GM18858 (cell line): ENCODE results near the gene MORN5.

ENCODE experiments used
- ATAC-seq: cut with Tn5 transposase; IDR thresholded peaks from one replicate; pipeline ENCODE4 v1.9.1; 2021; ENCODE audit not compliant: unreplicated experiment

Gene MORN5

DNA sequence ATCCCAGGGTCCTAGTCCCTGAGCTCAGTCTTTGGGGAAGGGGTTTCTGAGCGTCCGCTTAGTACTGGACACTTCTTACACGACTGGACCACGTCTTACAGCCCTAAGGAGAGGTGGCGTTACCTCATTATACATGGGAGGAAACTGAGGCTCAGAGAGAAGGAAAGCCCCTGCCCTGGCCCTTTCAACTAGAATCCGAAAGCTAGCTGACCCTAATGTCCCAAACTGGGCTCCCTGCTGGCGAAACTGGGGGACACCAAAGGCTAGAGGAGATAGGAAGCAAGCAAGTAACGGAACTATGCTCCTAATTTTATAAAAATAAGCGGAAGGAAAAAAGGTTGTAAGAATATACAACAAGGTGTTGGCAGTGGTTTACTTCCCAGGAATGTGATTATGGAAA lies 54.8 kb downstream of the MORN5 start:
- no peak for ATAC-seq

- no peak for ATAC-seq
Measured at GRCh38 chr9:122215663-122216062, 56.0 kb downstream of the MORN5 start.

- no peak for ATAC-seq
Measured at GRCh38 chr9:122216138-122216797, 56.6 kb downstream of the MORN5 start.

DNA sequence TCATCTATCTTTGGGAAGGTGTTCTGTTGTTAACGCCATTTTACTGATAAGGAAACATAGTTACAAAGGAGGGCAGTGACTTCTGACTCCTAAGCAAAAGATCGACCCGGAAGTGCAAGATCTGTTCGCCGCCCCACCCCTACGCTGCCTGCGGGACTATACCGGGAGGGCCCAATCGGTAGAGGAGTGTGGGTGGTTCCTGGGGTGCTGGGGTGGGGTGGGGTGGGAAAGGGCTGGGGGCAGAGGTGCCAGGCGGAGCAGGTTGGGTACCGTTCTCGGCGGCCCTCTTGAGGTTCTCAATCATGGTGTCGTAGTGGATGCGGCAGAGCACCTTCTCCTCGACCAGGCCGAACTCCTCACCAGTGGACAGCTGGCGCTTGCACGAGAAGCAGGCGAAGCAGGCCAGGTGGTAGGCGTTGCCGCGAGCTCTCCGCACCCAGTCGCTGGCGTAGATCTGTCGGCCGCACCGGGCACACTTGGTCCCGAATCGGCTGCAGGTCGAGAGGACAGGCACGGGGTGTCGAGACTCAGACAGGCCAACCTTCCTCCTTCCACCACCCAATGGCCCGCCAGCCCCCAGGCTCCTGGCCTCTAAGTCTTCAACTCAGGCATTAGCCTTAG lies 57.2 kb downstream of the MORN5 start:
- no peak for ATAC-seq

DNA sequence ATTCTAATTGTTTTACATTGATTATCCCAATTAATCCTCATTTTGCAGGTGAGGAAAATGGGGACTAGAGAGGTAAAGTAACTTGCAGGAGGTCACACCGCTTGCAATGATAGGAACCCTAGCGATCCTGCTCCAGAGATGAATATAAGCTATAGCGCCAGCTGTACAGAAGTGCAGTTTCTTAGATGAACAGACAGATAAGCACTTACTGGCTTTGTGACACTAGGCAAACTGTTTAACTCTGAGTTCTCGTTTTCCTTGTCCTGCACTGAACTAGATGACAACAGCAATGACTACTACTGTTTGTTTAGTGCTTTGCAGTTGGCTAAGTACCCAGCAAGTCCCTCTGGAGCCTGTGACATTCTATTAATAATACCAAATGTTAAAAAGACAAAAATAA lies 57.9 kb downstream of the MORN5 start:
- no peak for ATAC-seq

DNA sequence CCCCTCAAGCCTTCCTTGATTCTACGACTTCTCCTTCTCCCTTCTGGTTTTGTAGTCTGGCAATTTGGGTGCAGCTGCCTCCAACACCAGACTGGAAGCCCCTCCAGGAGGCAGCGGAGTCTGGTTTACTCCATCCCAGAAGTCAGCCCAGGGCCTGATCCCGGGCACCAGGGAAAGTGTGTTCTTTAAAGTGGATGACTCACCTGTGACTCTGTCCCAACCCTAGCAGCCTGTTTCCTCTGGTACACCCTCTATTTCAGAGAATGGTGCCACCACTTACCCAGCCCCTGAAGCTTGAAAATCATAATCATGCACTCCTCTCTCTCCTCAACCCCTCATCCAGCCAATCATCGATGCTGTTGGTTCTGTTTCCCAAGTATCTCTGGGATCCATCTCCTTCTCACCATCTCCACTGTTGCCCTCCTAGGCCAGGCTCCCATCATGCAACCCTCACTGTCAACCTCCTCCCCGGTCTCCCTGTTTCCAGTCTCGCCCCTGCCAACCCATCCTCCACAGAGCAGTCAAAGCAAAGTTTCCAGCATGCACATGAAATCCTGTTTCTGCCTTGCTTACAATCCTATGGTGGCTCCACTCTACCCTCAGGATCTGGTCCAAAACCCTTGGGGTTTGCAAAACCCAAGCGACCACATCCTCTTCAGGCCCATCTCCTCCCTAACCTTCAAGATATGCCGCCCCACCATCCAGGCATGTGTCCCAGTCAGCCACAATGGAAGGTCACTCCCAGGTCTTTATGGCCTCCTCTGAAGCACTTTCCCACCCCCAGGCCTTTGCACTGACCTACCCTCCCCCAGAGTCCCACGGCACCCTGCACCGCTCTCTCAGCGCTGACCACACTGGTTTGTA lies 58.6 kb downstream of the MORN5 start:
- ATAC-seq: no peak

DNA sequence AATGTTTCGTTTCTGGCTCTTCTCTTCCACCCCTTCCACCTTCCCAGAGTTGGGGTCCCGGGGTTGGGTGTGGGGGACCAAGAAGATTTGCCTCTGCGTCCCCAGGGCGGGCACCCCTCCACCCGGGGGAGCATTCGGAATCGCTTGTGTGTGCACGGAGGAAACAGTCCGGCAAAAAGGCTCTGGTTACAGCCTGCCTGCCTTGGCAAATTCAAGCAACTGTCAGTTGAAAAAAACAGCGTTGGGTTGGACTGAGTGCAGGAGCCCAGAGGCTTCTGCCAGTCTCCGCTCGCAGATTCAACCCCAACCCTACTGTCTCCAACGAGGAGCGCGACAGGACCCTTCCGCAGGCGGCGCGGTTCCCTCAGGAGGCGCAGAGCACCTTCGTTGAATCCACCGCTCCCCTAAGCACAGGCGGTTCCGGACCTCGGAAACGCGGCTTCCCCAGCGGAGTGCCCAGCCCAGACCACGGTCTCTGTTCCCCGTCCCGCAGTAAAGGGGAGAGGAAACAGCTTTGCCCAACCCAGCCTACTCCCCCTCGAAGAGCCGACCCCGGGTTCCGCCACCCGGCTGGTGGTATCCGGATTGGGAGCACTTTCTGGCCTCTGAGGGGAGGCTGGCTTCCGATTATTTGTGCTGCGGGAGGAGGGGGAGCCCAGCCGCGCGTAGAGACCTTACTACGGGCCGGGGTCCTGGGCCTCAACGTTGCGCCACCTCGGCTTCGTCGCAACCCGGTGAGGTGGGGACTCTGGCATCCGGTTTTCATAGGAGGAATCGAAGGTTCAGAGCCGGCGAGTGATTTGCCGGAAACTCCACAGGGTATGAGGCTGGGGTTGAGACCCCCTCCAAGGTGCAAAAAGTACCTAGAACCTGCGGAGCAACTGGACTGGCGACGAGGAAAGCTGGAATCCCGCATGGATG lies 59.5 kb downstream of the MORN5 start:
- ATAC-seq: no peak

GRCh38 chr9:122219856-122220672 lies 60.4 kb downstream of the MORN5 start:
- no peak for ATAC-seq

GRCh38 chr9:122220673-122221182 lies 61.0 kb downstream of the MORN5 start:
- ATAC-seq: no peak

GRCh38 chr9:122221183-122221811 lies 61.6 kb downstream of the MORN5 start:
- ATAC-seq: no peak

DNA sequence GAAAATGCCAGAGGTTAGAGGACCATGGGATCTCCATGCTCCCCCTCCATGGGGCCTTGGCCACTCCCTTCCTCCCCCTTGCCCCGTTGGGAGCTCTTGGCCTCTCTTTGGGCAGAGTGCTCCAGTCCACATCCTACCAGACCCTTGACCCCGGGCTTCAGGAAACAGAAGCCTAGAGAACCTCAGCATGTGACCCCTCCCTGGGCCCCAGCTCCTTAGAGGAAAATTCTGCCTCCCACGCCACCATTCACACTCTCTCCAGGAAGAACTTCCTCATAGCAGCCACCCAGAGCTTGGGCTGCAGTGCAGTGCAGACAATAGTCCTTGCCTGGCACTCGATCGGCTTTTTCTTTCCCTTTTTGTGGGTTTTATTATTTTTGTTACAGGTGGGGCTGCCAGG lies 63.1 kb downstream of the MORN5 start:
- ATAC-seq: no peak

- ATAC-seq: no peak
Measured at GRCh38 chr9:122223435-122223834, 63.7 kb downstream of the MORN5 start.

DNA sequence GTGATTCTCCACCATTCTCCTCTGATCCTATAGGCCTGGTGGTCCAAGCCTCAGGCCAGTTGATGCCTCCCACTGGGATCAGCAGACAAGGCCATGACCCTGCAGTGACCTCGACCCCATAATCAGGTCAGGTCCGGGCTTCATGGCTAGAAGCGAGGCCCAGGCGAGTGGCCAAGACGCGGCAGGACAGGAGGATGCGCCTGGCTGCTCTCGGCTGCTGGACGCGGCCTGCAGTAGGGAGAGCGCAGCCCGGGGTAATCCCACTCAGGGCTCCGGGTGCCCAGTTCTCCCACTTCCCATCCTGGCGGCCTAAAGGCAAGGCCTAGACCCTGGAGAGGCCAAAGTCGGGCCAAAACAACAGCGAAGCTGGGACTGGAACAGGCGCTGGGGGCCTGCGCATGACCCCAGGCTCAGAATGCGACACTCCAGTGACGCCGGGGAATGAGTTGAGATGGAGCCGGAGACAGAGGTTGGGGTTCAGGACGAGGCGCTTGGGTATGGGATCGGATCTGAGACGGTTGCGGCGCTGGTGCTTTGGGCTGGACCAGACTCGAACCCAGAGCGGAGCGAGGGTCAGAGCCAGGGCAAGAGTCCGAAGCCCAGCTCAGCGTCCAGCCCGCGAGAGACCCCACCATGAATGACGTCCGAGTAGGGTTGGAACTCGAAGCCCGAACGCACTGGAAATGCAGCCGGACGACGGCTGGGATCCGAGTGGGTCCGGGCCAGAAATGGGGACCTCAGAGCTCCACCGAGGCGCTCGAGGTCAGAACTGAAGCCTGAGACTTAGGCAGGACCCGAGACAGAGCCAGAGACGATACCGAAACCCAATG lies 65.8 kb downstream of the MORN5 start:
- no peak for ATAC-seq

GRCh38 chr9:122226142-122226757 lies 66.5 kb downstream of the MORN5 start:
- no peak for ATAC-seq

GRCh38 chr9:122226758-122227574 lies 67.3 kb downstream of the MORN5 start:
- no peak for ATAC-seq

- no peak for ATAC-seq
Measured at GRCh38 chr9:122227575-122227900, 67.8 kb downstream of the MORN5 start.

GRCh38 chr9:122228191-122228567 lies 68.5 kb downstream of the MORN5 start:
- ATAC-seq: no peak
